ENCODE measurements around the gene RFXANK.

Gene RFXANK

DNA sequence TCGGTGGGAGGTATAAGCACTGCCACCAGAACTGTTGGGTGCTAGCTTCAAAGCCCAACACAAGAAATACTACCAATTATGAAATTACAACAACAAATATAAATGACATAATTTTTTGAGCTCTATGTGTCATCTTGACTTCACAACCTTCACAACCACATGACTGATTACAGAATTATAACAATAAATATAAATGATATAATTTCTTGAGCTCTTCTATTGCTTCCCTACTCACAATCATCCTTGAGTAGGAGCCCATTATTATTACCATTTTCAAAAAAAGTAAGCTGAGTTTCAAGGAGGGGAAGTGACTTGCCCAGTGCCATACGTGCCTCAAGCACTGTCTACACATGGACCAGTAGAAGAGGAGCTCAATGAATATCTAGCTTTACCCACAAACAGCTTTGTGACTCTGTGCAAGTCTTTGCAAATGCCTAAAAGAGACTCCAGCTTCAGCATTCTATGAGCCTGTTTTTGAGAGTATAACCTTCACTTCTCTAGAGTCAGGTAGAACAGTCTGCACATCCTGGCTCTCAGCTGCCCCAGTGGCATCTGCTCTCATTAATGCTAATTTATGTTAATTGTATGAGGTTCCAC lies 42.3 kb downstream of the RFXANK start:
- no peak for DNase-seq (ENCODE audit: low read depth in 1 of 2, low spot score in 1 of 2)
- in situ Hi-C loops (cut with HindIII; ENCODE audit: low pct_unique_long_range_greater_than_20kb, low sequenced_read_pairs) = no loop called here
- TF ChIP-seq JUND (IDR thresholded peaks at IDR 0.05; ENCODE audit: low read depth) = no peak

GRCh38 chr19:19236173-19236572 lies 44.1 kb downstream of the RFXANK start:
- DNase-seq (ENCODE audit: low read depth in 1 of 2, low spot score in 1 of 2) = no peak
- no peak for TF ChIP-seq JUND (IDR thresholded peaks at IDR 0.05; ENCODE audit: low read depth)
- in situ Hi-C loops (cut with HindIII; ENCODE audit: low pct_unique_long_range_greater_than_20kb, low sequenced_read_pairs) = no loop called here

GRCh38 chr19:19238126-19238894 lies 46.3 kb downstream of the RFXANK start:
- TF ChIP-seq JUND (IDR thresholded peaks at IDR 0.05; ENCODE audit: low read depth) = no peak
- in situ Hi-C loops (cut with HindIII; ENCODE audit: low pct_unique_long_range_greater_than_20kb, low sequenced_read_pairs) = no loop called here
- DNase-seq (ENCODE audit: low read depth in 1 of 2, low spot score in 1 of 2) = no peak

- DNase-seq (ENCODE audit: low read depth in 1 of 2, low spot score in 1 of 2) = no peak
- in situ Hi-C loops (cut with HindIII; ENCODE audit: low pct_unique_long_range_greater_than_20kb, low sequenced_read_pairs) = no loop called here
- TF ChIP-seq JUND (IDR thresholded peaks at IDR 0.05; ENCODE audit: low read depth) = no peak
Measured at GRCh38 chr19:19239675-19240074, 47.6 kb downstream of the RFXANK start.

DNA sequence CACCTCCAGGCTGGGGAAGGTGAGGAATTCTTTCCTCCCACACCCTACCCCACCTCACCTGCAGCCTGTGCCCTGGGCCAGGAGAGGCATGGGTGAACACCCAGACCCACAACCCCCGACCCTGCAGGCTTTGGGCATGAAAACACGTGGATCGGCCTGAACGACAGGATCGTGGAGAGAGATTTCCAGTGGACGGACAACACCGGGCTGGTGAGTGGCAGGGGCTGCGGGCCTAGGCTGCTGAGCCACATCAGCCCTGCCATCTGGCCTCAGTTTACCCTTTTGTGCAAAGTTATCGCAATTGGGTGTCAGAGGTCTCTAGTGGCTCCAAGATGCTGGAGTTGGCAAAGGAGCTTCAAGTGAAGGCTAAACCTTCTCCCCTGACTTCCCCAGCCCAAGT lies 48.4 kb downstream of the RFXANK start:
- no peak for DNase-seq (ENCODE audit: low read depth in 1 of 2, low spot score in 1 of 2)
- TF ChIP-seq JUND (IDR thresholded peaks at IDR 0.05; ENCODE audit: low read depth) = no peak
- in situ Hi-C loops (cut with HindIII; ENCODE audit: low pct_unique_long_range_greater_than_20kb, low sequenced_read_pairs) = no loop called here

- in situ Hi-C loops (cut with HindIII; ENCODE audit: low pct_unique_long_range_greater_than_20kb, low sequenced_read_pairs) = no loop called here
- no peak for TF ChIP-seq JUND (IDR thresholded peaks at IDR 0.05; ENCODE audit: low read depth)
- no peak for DNase-seq (ENCODE audit: low read depth in 1 of 2, low spot score in 1 of 2)
Measured at GRCh38 chr19:19250196-19250801, 58.2 kb downstream of the RFXANK start.
